Lower lobe of right lung (tissue), 2 donors: ENCODE measurements around the gene HMGXB4. TPM values are rescaled to one million over a fixed set of nuclear protein-coding genes. Genes with fewer than 3 reads are reported as not detected.

Source experiments
- ATAC-seq, 2 donors: fragments of 200-7000 bp; cut with Tn5 transposase; one replicate each; pipeline ENCODE4 v1.9.1; 2020 to 2022; ENCODE audit warnings: mild to moderate bottlenecking in 2 of 2, moderate library complexity in 2 of 2
- DNase-seq: peaks from one replicate; pipeline ENCODE4 v3.0.0-alpha.2; 2020
- H3K27ac ChIP-seq: fragments of 200-600 bp; one replicate; pipeline ENCODE4 v1.8.0; 2022
- H3K27me3 ChIP-seq: fragments of 200-600 bp; one replicate; pipeline ENCODE4 v1.8.0; 2022; ENCODE audit warnings: low read depth
- H3K36me3 ChIP-seq: fragments of 200-600 bp; one replicate; pipeline ENCODE4 v1.8.0; 2022; ENCODE audit warnings: mild to moderate bottlenecking
- H3K4me1 ChIP-seq: fragments of 200-600 bp; one replicate; pipeline ENCODE4 v1.8.0; 2022
- H3K4me3 ChIP-seq: fragments of 200-600 bp; one replicate; pipeline ENCODE4 v1.8.0; 2022; ENCODE audit warnings: mild to moderate bottlenecking
- H3K9me3 ChIP-seq: fragments of 200-600 bp; one replicate; pipeline ENCODE4 v1.8.0; 2022
- CTCF ChIP-seq: fragments of 200-600 bp; IDR thresholded peaks from one replicate; pipeline ENCODE4 v1.8.0; 2022; ENCODE audit warnings: antibody characterized with exemption, mild to moderate bottlenecking
- intact Hi-C: fragments of 100-400 bp; cut with DNase I; formaldehyde crosslinking; loops from one replicate; pipeline ENCODE4 v1.11.0; 2022
- total RNA-seq: library from RNA; stranded (reverse); fragmentation: NEBNext Ultra II Directional; extraction: Animal tissue kit (Norgen Biotek cat#: 25700); gene quantifications from one replicate; pipeline ENCODE4 v1.2.1, GENCODE V29; 2021
- donor health status: DM: no; HTN: yes; CAD: no; lungs with severe emphysema.

The HMGXB4 gene
- total RNA-seq, 1 donor from 2014 or later, result 15.6 TPM

GRCh38 chr22:35214968-35215367 lies 42.3 kb upstream of the HMGXB4 start:
- H3K4me1 ChIP-seq, result no peaks in the 10 kb centered on the region
- ATAC-seq, result no peak
- no peak overlapping the region for H3K27ac ChIP-seq
- H3K27me3 ChIP-seq, result no peaks in the 10 kb centered on the region
- intact Hi-C loops, result no loop called here
- no peaks in the 10 kb centered on the region for H3K36me3 ChIP-seq
- peaks cover 7% of the 10 kb centered on the region for H3K9me3 ChIP-seq
- no peak overlapping the region for H3K4me3 ChIP-seq
- DNase-seq, result no peak
- no peak for TF ChIP-seq CTCF

- TF ChIP-seq CTCF, result no peak
- intact Hi-C loops, result no loop called here
- Histone ChIP-seq H3K4me1 (no peaks in the 10 kb centered on the region), H3K36me3 (no peaks in the 10 kb centered on the region), H3K4me3 (no peak overlapping the region), H3K27ac (no peak overlapping the region), H3K9me3 (peaks cover 7% of the 10 kb centered on the region), H3K27me3 (no peaks in the 10 kb centered on the region)
- DNase-seq (no peak), ATAC-seq (no peak)
Measured at GRCh38 chr22:35215993-35216392, 41.3 kb upstream of the HMGXB4 start.

GRCh38 chr22:35217527-35217926 lies 39.8 kb upstream of the HMGXB4 start:
- intact Hi-C loops, result no loop called here
- no peaks in the 10 kb centered on the region for H3K36me3 ChIP-seq
- peaks cover 7% of the 10 kb centered on the region for H3K9me3 ChIP-seq
- H3K27me3 ChIP-seq, result no peaks in the 10 kb centered on the region
- H3K4me3 ChIP-seq, result no peak overlapping the region
- no peak overlapping the region for H3K27ac ChIP-seq
- no peak for ATAC-seq
- TF ChIP-seq CTCF, result no peak
- DNase-seq, result no peak
- no peaks in the 10 kb centered on the region for H3K4me1 ChIP-seq

- TF ChIP-seq CTCF, result no peak
- ATAC-seq (no peak), DNase-seq (no peak)
- intact Hi-C loops, result no loop called here
- no peaks in the 10 kb centered on the region for H3K4me1 ChIP-seq
- H3K36me3 ChIP-seq, result no peaks in the 10 kb centered on the region
- no peak overlapping the region for H3K27ac ChIP-seq
- H3K27me3 ChIP-seq, result no peaks in the 10 kb centered on the region
- peaks cover 7% of the 10 kb centered on the region for H3K9me3 ChIP-seq
- H3K4me3 ChIP-seq, result no peak overlapping the region
Measured at GRCh38 chr22:35218079-35218478, 39.2 kb upstream of the HMGXB4 start.

GRCh38 chr22:35219012-35219411 lies 38.3 kb upstream of the HMGXB4 start:
- no peaks in the 10 kb centered on the region for H3K36me3 ChIP-seq
- peaks cover 7% of the 10 kb centered on the region for H3K9me3 ChIP-seq
- DNase-seq (no peak), ATAC-seq (no peak)
- no peak overlapping the region for H3K4me3 ChIP-seq
- TF ChIP-seq CTCF, result no peak
- H3K4me1 ChIP-seq, result no peaks in the 10 kb centered on the region
- no peaks in the 10 kb centered on the region for H3K27me3 ChIP-seq
- intact Hi-C loops, result no loop called here
- no peak overlapping the region for H3K27ac ChIP-seq

GRCh38 chr22:35220221-35220620 lies 37.1 kb upstream of the HMGXB4 start:
- intact Hi-C loops, result no loop called here
- H3K9me3 ChIP-seq, result peaks cover 7% of the 10 kb centered on the region
- H3K27me3 ChIP-seq, result no peaks in the 10 kb centered on the region
- DNase-seq (no peak), ATAC-seq (no peak)
- TF ChIP-seq CTCF, result no peak
- H3K4me3 ChIP-seq, result no peak overlapping the region
- H3K4me1 ChIP-seq, result no peaks in the 10 kb centered on the region
- H3K36me3 ChIP-seq, result no peaks in the 10 kb centered on the region
- H3K27ac ChIP-seq, result no peak overlapping the region
